A673 (cell line): Measurements from ENCODE around the gene MOXD1. TPM values are rescaled to one million over a fixed set of nuclear protein-coding genes. Genes with fewer than 3 reads are reported as not detected.

ENCODE experiments used
- BruUV-seq: library from RNA; stranded (reverse); fragments of 400-500 nt; replicated peaks from 2 replicates; lab custom pipeline; 2021; lab: Mats Ljungman, UMichigan
- CTCF ChIA-PET: fragments of 300-600 bp; sonication (Branson Sonifier 250); formaldehyde crosslinking; loops from one replicate; lab custom pipeline; 2022; ENCODE audit warnings: antibody characterized with exemption; lab: Charles Lee
- POLR2A ChIA-PET: fragments of 300-600 bp; sonication (Branson Sonifier 250); formaldehyde crosslinking; loops from one replicate; lab custom pipeline; 2022; ENCODE audit warnings: antibody characterized with exemption; ENCODE audit not compliant: low non-redundant PET; lab: Charles Lee
- DNase-seq: peaks from one replicate; pipeline ENCODE4 v3.0.0-alpha.2; 2015; ENCODE audit warnings: low spot score
- H3K27ac ChIP-seq: fragments of 200-600 bp; sonication (generic); 2 replicates; pipeline ENCODE4 v1.5.1; 2016; ENCODE audit warnings: mixed run types, low read depth, mild to moderate bottlenecking, mixed read lengths, antibody characterized with exemption, low read length; ENCODE audit not compliant: poor library complexity, severe bottlenecking
- H3K27me3 ChIP-seq: fragments of 200-600 bp; sonication (generic); replicated peaks from 2 replicates; pipeline ENCODE4 v1.6.1; 2017; ENCODE audit warnings: mixed run types, low read depth, mild to moderate bottlenecking, mixed read lengths, antibody characterized with exemption, low read length; ENCODE audit not compliant: insufficient read depth, poor library complexity
- H3K36me3 ChIP-seq: fragments of 200-600 bp; sonication (generic); 2 replicates; pipeline ENCODE4 v1.6.1; 2016; ENCODE audit warnings: mixed run types, mild to moderate bottlenecking, mixed read lengths, antibody characterized with exemption, low read length; ENCODE audit not compliant: insufficient read depth, poor library complexity, severe bottlenecking
- H3K4me1 ChIP-seq: fragments of 200-600 bp; sonication (generic); 2 replicates; pipeline ENCODE4 v1.6.1; 2017; ENCODE audit warnings: mixed run types, mild to moderate bottlenecking, mixed read lengths, antibody characterized with exemption, low read length; ENCODE audit not compliant: insufficient read depth, poor library complexity, severe bottlenecking
- H3K4me3 ChIP-seq: fragments of 200-600 bp; sonication (generic); 2 replicates; pipeline ENCODE4 v1.5.1; 2016; ENCODE audit warnings: low read depth, mixed run types, mild to moderate bottlenecking, mixed read lengths, low read length; ENCODE audit not compliant: poor library complexity, severe bottlenecking
- H3K9me3 ChIP-seq: fragments of 200-600 bp; sonication (generic); 2 replicates; pipeline ENCODE4 v1.6.1; 2016; ENCODE audit warnings: mixed run types, low read depth, mild to moderate bottlenecking, mixed read lengths, antibody characterized with exemption, low read length; ENCODE audit not compliant: poor library complexity, severe bottlenecking
- CTCF ChIP-seq: fragments of 300-800, 200-600 bp; sonication (generic); conservative IDR thresholded peaks from 2 replicates; pipeline ENCODE4 v1.5.1; 2017; ENCODE audit warnings: low read depth, mild to moderate bottlenecking, antibody characterized with exemption, low read length, moderate library complexity, mixed read lengths
- EZH2 ChIP-seq: fragments of 200-600 bp; sonication (generic); IDR thresholded peaks from 2 replicates; pipeline ENCODE4 v1.6.1; 2017; ENCODE audit warnings: borderline replicate concordance, low read depth, mild to moderate bottlenecking, mixed read lengths, antibody characterized with exemption, low read length; ENCODE audit not compliant: poor library complexity, severe bottlenecking
- intact Hi-C: fragments of 100-400 bp; cut with micrococcal nuclease; formaldehyde crosslinking; loops from one replicate; pipeline ENCODE4 v1.10.0; 2022; ENCODE audit not compliant: unreplicated experiment
- total RNA-seq: library from RNA; stranded (reverse); gene quantifications from 2 replicates; pipeline ENCODE4 v1.2.3, GENCODE V29; 2021

The MOXD1 gene
- total RNA-seq, 1 experiment from 2014 or later: not detected

GRCh38 chr6:132365281-132365907 lies 35.9 kb downstream of the MOXD1 start:
- H3K27ac ChIP-seq: no peak overlapping the region
- DNase-seq: no peak
- peaks cover 12% of the 10 kb centered on the region for H3K4me1 ChIP-seq
- ChIA-PET POLR2A (no interaction called here), CTCF (no interaction called here)
- BruUV-seq: no TSS peak
- peaks cover 89% of the 10 kb centered on the region for H3K27me3 ChIP-seq
- intact Hi-C loops: no loop called here
- TF ChIP-seq CTCF (no peak), EZH2 (no peak)
- no peaks in the 10 kb centered on the region for H3K9me3 ChIP-seq
- no peak overlapping the region for H3K4me3 ChIP-seq
- no peaks in the 10 kb centered on the region for H3K36me3 ChIP-seq

- no peak overlapping the region for H3K4me3 ChIP-seq
- no peak for DNase-seq
- POLR2A ChIA-PET: no interaction called here
- intact Hi-C loops: no loop called here
- peaks cover 12% of the 10 kb centered on the region for H3K4me1 ChIP-seq
- TF ChIP-seq CTCF (no peak), EZH2 (no peak)
- H3K27ac ChIP-seq: no peak overlapping the region
- BruUV-seq: no TSS peak
- no peaks in the 10 kb centered on the region for H3K9me3 ChIP-seq
- CTCF ChIA-PET: no interaction called here
- peaks cover 88% of the 10 kb centered on the region for H3K27me3 ChIP-seq
- no peaks in the 10 kb centered on the region for H3K36me3 ChIP-seq
Observed at GRCh38 chr6:132364306-132365074, 36.8 kb downstream of the MOXD1 start.

- TF ChIP-seq CTCF: no peak
- no peak for TF ChIP-seq EZH2
- Histone ChIP-seq H3K27me3 (peaks cover 88% of the 10 kb centered on the region), H3K9me3 (no peaks in the 10 kb centered on the region), H3K4me1 (peaks cover 12% of the 10 kb centered on the region), H3K27ac (no peak overlapping the region), H3K4me3 (no peak overlapping the region), H3K36me3 (no peaks in the 10 kb centered on the region)
- POLR2A ChIA-PET: no interaction called here
- DNase-seq: peak; percentile 85
- intact Hi-C loops: no loop called here
- no TSS peak for BruUV-seq
- CTCF ChIA-PET: no interaction called here
Observed at GRCh38 chr6:132362442-132363185, 38.7 kb downstream of the MOXD1 start.
